Neural cell (in vitro differentiated cells): ENCODE measurements around the gene LONRF2. TPM values are rescaled to one million over a fixed set of nuclear protein-coding genes. Genes with fewer than 3 reads are reported as not detected.
"Not testable (repeated sequence)": the region's sequence is repeated elsewhere in the genome, so short reads cannot be mapped to it uniquely, and the experiment has no call there.

Experiments used
- H2AFZ ChIP-seq: fragments of 200-600, 300-800 bp; sonication (generic), shearing (Covaris generic); 2 replicates; pipeline ENCODE4 v1.6.0; 2014; ENCODE audit warnings: low read depth, mild to moderate bottlenecking, antibody characterized with exemption, low read length, moderate library complexity
- H3F3A ChIP-seq: fragments of 200-600 bp; shearing (Covaris generic); 2 replicates; pipeline ENCODE4 v1.6.1; 2016; ENCODE audit warnings: mild to moderate bottlenecking, moderate library complexity, mixed read lengths, antibody characterized with exemption, low read length; ENCODE audit not compliant: insufficient read depth, poor library complexity, severe bottlenecking
- H3K27ac ChIP-seq: fragments of 200-600, 300-800 bp; sonication (generic), shearing (Covaris generic); 2 replicates; pipeline ENCODE4 v1.5.1; 2014; ENCODE audit warnings: mild to moderate bottlenecking, low read length, moderate library complexity
- H3K27me3 ChIP-seq: fragments of 300-800, 200-600 bp; sonication (generic), shearing (Covaris generic); 2 replicates; pipeline ENCODE4 v1.6.0; 2014; ENCODE audit warnings: mild to moderate bottlenecking, low read depth, low read length, moderate library complexity; ENCODE audit not compliant: insufficient read depth
- H3K36me3 ChIP-seq: fragments of 300-800, 200-600 bp; sonication (generic), shearing (Covaris generic); 2 replicates; pipeline ENCODE4 v1.5.1; 2014; ENCODE audit warnings: mild to moderate bottlenecking, antibody characterized with exemption, low read length, moderate library complexity; ENCODE audit not compliant: insufficient read depth
- H3K4me2 ChIP-seq: fragments of 300-800, 200-600 bp; sonication (generic), shearing (Covaris generic); 2 replicates; pipeline ENCODE4 v1.6.0; 2014; ENCODE audit warnings: mild to moderate bottlenecking, low read length
- H3K4me3 ChIP-seq: fragments of 300-800, 200-600 bp; sonication (generic), shearing (Covaris generic); 2 replicates; pipeline ENCODE4 v1.5.1; 2014; ENCODE audit warnings: mild to moderate bottlenecking, low read length, moderate library complexity
- H3K79me2 ChIP-seq: fragments of 200-600 bp; shearing (Covaris generic); replicated peaks from 2 replicates; pipeline ENCODE4 v1.6.0; 2014; ENCODE audit warnings: mild to moderate bottlenecking, low read length, moderate library complexity; ENCODE audit not compliant: insufficient read depth
- H3K9ac ChIP-seq: fragments of 300-800, 200-600 bp; sonication (generic), shearing (Covaris generic); 2 replicates; pipeline ENCODE4 v1.6.1; 2016; ENCODE audit warnings: mild to moderate bottlenecking, low read length, mixed read lengths
- H3K9me2 ChIP-seq: fragments of 200-600 bp; shearing (Covaris generic); 2 replicates; pipeline ENCODE4 v1.6.1; 2016; ENCODE audit warnings: mild to moderate bottlenecking, low read length, mixed read lengths; ENCODE audit not compliant: insufficient read depth
- H3K9me3 ChIP-seq: fragments of 200-600, 300-800 bp; sonication (generic), shearing (Covaris generic); 2 replicates; pipeline ENCODE4 v1.6.1; 2016; ENCODE audit warnings: mild to moderate bottlenecking, mixed run types, low read length, moderate library complexity, mixed read lengths
- H4K20me1 ChIP-seq: fragments of 200-600 bp; shearing (Covaris generic); 2 replicates; pipeline ENCODE4 v1.6.1; 2016; ENCODE audit warnings: mild to moderate bottlenecking, mixed run types; ENCODE audit not compliant: insufficient read depth
- CTCF ChIP-seq: fragments of 450-650 bp; IDR thresholded peaks from 2 replicates; pipeline ENCODE4 v1.5.1; 2014; ENCODE audit warnings: antibody characterized with exemption, mild to moderate bottlenecking, moderate library complexity; ENCODE audit not compliant: poor library complexity, severe bottlenecking
- EP300 ChIP-seq: fragments of 450-650 bp; conservative IDR thresholded peaks from 2 replicates; pipeline ENCODE4 v1.6.1; 2014; ENCODE audit warnings: antibody characterized with exemption, mild to moderate bottlenecking, moderate library complexity; ENCODE audit not compliant: poor library complexity, severe bottlenecking
- EZH2 ChIP-seq: fragments of 200-600, 300-800 bp; shearing (Covaris generic), sonication (generic); IDR thresholded peaks from 2 replicates; pipeline ENCODE4 v1.6.1; 2014; ENCODE audit warnings: antibody characterized with exemption, low read length, borderline replicate concordance, mild to moderate bottlenecking; ENCODE audit not compliant: insufficient read depth, poor library complexity, severe bottlenecking
- MXI1 ChIP-seq: fragments of 450-650 bp; conservative IDR thresholded peaks from 2 replicates; pipeline ENCODE4 v1.6.1; 2014; ENCODE audit warnings: antibody characterized with exemption, mild to moderate bottlenecking; ENCODE audit not compliant: poor library complexity, severe bottlenecking
- POLR2AphosphoS5 ChIP-seq: IDR thresholded peaks from 2 replicates; pipeline ENCODE4 v1.6.1; 2012
- RAD21 ChIP-seq: fragments of 450-650 bp; conservative IDR thresholded peaks from 2 replicates; pipeline ENCODE4 v1.6.1; 2014; ENCODE audit warnings: antibody characterized with exemption, mild to moderate bottlenecking, moderate library complexity
- SMC3 ChIP-seq: fragments of 450-650 bp; conservative IDR thresholded peaks from 2 replicates; pipeline ENCODE4 v1.6.1; 2014; ENCODE audit warnings: antibody characterized with exemption, mild to moderate bottlenecking, moderate library complexity; ENCODE audit not compliant: poor library complexity
- TAF1 ChIP-seq: IDR thresholded peaks from 2 replicates; pipeline ENCODE4 v1.6.1; 2012; ENCODE audit warnings: low read depth
- polyA plus RNA-seq: library from polyadenylated mRNA; depleted of rRNA; stranded (reverse); fragments of >200 nt; gene quantifications from 2 replicates; pipeline ENCODE4 v1.2.3, GENCODE V29; 2014
- TF ChIP-seq, protein P1 (sequence below): IDR thresholded peaks from 2 replicates; pipeline ENCODE4 v1.6.1; 2012; ENCODE audit warnings: borderline replicate concordance

The LONRF2 gene
- polyA plus RNA-seq, 1 donor from 2014 or later: 20.7 TPM

- not testable (repeated sequence) for H3K9me2 ChIP-seq, H3K4me2 ChIP-seq, H3K27ac ChIP-seq, H2AFZ ChIP-seq, H3K4me3 ChIP-seq, H3K36me3 ChIP-seq, H3F3A ChIP-seq, H4K20me1 ChIP-seq, H3K27me3 ChIP-seq, H3K79me2 ChIP-seq, H3K9ac ChIP-seq, H3K9me3 ChIP-seq
These were observed 40.0 kb upstream of the LONRF2 start for GRCh38 chr2:100362269-100362668.

DNA sequence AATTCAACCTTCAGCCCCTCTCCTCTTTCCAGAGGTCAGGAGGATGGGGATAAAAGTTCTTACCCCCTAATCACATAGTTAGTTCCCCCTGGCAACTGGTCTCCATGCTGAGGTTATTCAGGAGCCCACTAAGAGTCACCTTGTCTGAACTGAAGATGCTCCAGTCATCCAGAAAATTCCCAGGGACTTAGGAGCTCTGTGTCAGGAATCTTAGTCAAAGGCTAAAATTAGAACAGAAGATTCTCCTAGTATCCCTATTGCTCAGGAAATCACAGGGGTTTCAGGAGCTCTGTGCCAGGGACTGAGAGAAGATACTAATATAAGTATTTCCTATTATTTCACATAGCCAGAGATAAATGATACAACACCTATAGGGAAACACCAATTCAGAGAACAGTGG, 37.3 kb upstream of the LONRF2 start:
- no peaks in the 10 kb centered on the region for H3K36me3 ChIP-seq
- no peak overlapping the region for H3K4me3 ChIP-seq
- H3K9me3 ChIP-seq: no peaks in the 10 kb centered on the region
- H3K9me2 ChIP-seq: no peaks in the 10 kb centered on the region
- H4K20me1 ChIP-seq: no peaks in the 10 kb centered on the region
- TF ChIP-seq, protein P1, sequence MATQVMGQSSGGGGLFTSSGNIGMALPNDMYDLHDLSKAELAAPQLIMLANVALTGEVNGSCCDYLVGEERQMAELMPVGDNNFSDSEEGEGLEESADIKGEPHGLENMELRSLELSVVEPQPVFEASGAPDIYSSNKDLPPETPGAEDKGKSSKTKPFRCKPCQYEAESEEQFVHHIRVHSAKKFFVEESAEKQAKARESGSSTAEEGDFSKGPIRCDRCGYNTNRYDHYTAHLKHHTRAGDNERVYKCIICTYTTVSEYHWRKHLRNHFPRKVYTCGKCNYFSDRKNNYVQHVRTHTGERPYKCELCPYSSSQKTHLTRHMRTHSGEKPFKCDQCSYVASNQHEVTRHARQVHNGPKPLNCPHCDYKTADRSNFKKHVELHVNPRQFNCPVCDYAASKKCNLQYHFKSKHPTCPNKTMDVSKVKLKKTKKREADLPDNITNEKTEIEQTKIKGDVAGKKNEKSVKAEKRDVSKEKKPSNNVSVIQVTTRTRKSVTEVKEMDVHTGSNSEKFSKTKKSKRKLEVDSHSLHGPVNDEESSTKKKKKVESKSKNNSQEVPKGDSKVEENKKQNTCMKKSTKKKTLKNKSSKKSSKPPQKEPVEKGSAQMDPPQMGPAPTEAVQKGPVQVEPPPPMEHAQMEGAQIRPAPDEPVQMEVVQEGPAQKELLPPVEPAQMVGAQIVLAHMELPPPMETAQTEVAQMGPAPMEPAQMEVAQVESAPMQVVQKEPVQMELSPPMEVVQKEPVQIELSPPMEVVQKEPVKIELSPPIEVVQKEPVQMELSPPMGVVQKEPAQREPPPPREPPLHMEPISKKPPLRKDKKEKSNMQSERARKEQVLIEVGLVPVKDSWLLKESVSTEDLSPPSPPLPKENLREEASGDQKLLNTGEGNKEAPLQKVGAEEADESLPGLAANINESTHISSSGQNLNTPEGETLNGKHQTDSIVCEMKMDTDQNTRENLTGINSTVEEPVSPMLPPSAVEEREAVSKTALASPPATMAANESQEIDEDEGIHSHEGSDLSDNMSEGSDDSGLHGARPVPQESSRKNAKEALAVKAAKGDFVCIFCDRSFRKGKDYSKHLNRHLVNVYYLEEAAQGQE: no peak
- no peak for TF ChIP-seq MXI1
- TF ChIP-seq EP300: no peak
- no peak for TF ChIP-seq CTCF
- no peak for TF ChIP-seq SMC3
- no peak for TF ChIP-seq RAD21
- TF ChIP-seq POLR2AphosphoS5: no peak
- no peak for TF ChIP-seq EZH2
- TF ChIP-seq TAF1: no peak
- H2AFZ ChIP-seq: no peak overlapping the region
- no peaks in the 10 kb centered on the region for H3K79me2 ChIP-seq
- no peak overlapping the region for H3K4me2 ChIP-seq
- no peaks in the 10 kb centered on the region for H3K27me3 ChIP-seq
- no peaks in the 10 kb centered on the region for H3F3A ChIP-seq
- H3K27ac ChIP-seq: no peak overlapping the region
- H3K9ac ChIP-seq: no peak overlapping the region

DNA sequence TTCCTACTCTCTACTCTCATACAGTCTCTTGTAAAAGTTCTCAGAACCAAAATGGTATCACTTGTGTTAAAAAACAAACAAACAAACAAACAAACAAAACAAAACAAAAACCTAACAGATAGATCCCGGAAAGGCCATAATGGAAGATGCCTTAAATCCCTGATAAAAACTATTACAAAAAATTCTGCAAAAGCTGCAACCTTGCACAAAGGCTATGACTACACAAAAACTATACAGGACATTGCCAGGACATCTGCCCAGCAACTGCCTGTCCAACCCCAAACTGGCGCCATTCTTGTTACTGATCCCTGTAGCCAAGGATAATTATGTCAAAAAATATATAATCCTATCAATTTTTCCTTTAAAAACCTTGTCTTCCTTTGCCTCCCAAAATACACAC, 36.3 kb upstream of the LONRF2 start:
- Histone ChIP-seq H3F3A (no peaks in the 10 kb centered on the region), H3K9me3 (no peaks in the 10 kb centered on the region), H2AFZ (no peak overlapping the region), H3K9me2 (no peaks in the 10 kb centered on the region), H3K79me2 (no peaks in the 10 kb centered on the region), H3K4me2 (no peak overlapping the region), H3K9ac (no peak overlapping the region), H4K20me1 (no peaks in the 10 kb centered on the region), H3K36me3 (no peaks in the 10 kb centered on the region), H3K27me3 (no peaks in the 10 kb centered on the region), H3K27ac (no peak overlapping the region), H3K4me3 (no peak overlapping the region)
- TF ChIP-seq CTCF (no peak), RAD21 (no peak), EZH2 (no peak), TAF1 (no peak), EP300 (no peak), MXI1 (no peak), SMC3 (no peak)
